Vagina (tissue), 1 donor: ENCODE measurements around the gene FUT1. TPM values are rescaled to one million over a fixed set of nuclear protein-coding genes. Genes with fewer than 3 reads are reported as not detected.

ENCODE experiments used
- small RNA-seq: library from RNA; depleted of rRNA; stranded (forward); fragments of <200 nt; gene quantifications from one replicate; pipeline ENCODE3, GENCODE V24; 2016
- total RNA-seq: library from RNA; depleted of rRNA; stranded (reverse); fragments of >200 nt; gene quantifications from one replicate; pipeline ENCODE4 v1.2.3, GENCODE V29; 2016

Gene FUT1
- total RNA-seq, 1 donor from 2014 or later = 6.4 TPM

Small RNA genes lying within 50 kb of the gene (small RNA-seq; reads per million reads assigned to genes)
- not detected for gene RNU6-317P

Other genes starting within 250 kb of the FUT1 start
- gene LMTK3, start 240.8 kb downstream of the FUT1 start, total RNA-seq = 1.7 TPM
- gene SULT2B1, start 200.5 kb downstream of the FUT1 start, total RNA-seq = 43.0 TPM
- 3.9 TPM for gene SPACA4, start 145.9 kb downstream of the FUT1 start, total RNA-seq
- 3.2 TPM for gene FAM83E, start 137.6 kb downstream of the FUT1 start, total RNA-seq
- gene RPL18, start 133.5 kb downstream of the FUT1 start, total RNA-seq = 2,346 TPM
- 19.9 TPM for gene SPHK2, start 133.1 kb downstream of the FUT1 start, total RNA-seq
- gene DBP, start 115.3 kb downstream of the FUT1 start, total RNA-seq = 4.9 TPM
- gene CA11, start 106.5 kb downstream of the FUT1 start, total RNA-seq = 7.9 TPM
- gene NTN5, start 79.6 kb downstream of the FUT1 start, total RNA-seq = 0.98 TPM
- 6.1 TPM for gene FUT2, start 56.7 kb downstream of the FUT1 start, total RNA-seq
- gene MAMSTR, start 32.9 kb downstream of the FUT1 start, total RNA-seq = 3.4 TPM
- gene RASIP1, start 12.0 kb downstream of the FUT1 start, total RNA-seq = 31.2 TPM
- gene IZUMO1, start 5.7 kb downstream of the FUT1 start, total RNA-seq = 2.2 TPM
- gene FGF21, start 2.9 kb upstream of the FUT1 start, total RNA-seq = not detected
- gene BCAT2, start 58.4 kb upstream of the FUT1 start, total RNA-seq = 41.5 TPM
- 19.2 TPM for gene HSD17B14, start 83.8 kb upstream of the FUT1 start, total RNA-seq
- 37.1 TPM for gene PLEKHA4, start 116.0 kb upstream of the FUT1 start, total RNA-seq
- gene PPP1R15A, start 119.8 kb upstream of the FUT1 start, total RNA-seq = 52.1 TPM
- gene TULP2, start 146.1 kb upstream of the FUT1 start, total RNA-seq = not detected
- gene NUCB1, start 147.7 kb upstream of the FUT1 start, total RNA-seq = 151 TPM
- not detected for gene DHDH, start 181.1 kb upstream of the FUT1 start, total RNA-seq
- 52.3 TPM for gene BAX, start 202.2 kb upstream of the FUT1 start, total RNA-seq
- 4,380 TPM for gene FTL, start 212.7 kb upstream of the FUT1 start, total RNA-seq
- 32.2 TPM for gene GYS1, start 240.7 kb upstream of the FUT1 start, total RNA-seq
- gene RUVBL2, start 241.2 kb upstream of the FUT1 start, total RNA-seq = 100 TPM